ENCODE measurements around the gene FBXL14. TPM values are rescaled to one million over a fixed set of nuclear protein-coding genes. Genes with fewer than 3 reads are reported as not detected.

Gene FBXL14
- total RNA-seq, 6 donors from 2014 or later: 8.5 to 22.0 (median 14.4) TPM

GRCh38 chr12:1587927-1588574 is 6.3 kb downstream of the FBXL14 start:
- Histone ChIP-seq H3K36me3 (peaks cover 0 to 5% (median 0%) of the 10 kb centered on the region in 4 donors), H3K9me3 (no peaks in the 10 kb centered on the region), H3K4me1 (peaks cover 38 to 53% (median 48%) of the 10 kb centered on the region in 4 donors), H3K27ac (peak overlapping the region in 1 of 4 donors; percentile 12), H3K4me3 (no peak overlapping the region), H3K27me3 (no peaks in the 10 kb centered on the region)
- DNase-seq (no peak), ATAC-seq (ENCODE audit: low FRiP score in 2 of 2) (no peak)
- no peak for TF ChIP-seq POLR2A (IDR thresholded peaks at IDR 0.05)
- no peak for TF ChIP-seq POLR2AphosphoS5 (IDR thresholded peaks at IDR 0.05)
- TF ChIP-seq CTCF (IDR thresholded peaks at IDR 0.05): no peak
- no peak for TF ChIP-seq EP300 (IDR thresholded peaks at IDR 0.05)
- WGBS, 2 donors: 53 to 55% methylated on average over 5 of the region's 5 CpGs

GRCh38 chr12:1584326-1584725 is 10.1 kb downstream of the FBXL14 start:
- H3K27me3 ChIP-seq: no peaks in the 10 kb centered on the region
- DNase-seq (no peak), ATAC-seq (ENCODE audit: low FRiP score in 2 of 2) (no peak)
- peaks cover 0 to 5% (median 0%) of the 10 kb centered on the region in 4 donors for H3K36me3 ChIP-seq
- WGBS, 2 donors: 90 to 92% methylated on average over 3 to 4 of the region's 4 CpGs
- H3K9me3 ChIP-seq: no peaks in the 10 kb centered on the region
- no peak for TF ChIP-seq EP300 (IDR thresholded peaks at IDR 0.05)
- no peak for TF ChIP-seq POLR2AphosphoS5 (IDR thresholded peaks at IDR 0.05)
- no peak for TF ChIP-seq POLR2A (IDR thresholded peaks at IDR 0.05)
- no peak for TF ChIP-seq CTCF (IDR thresholded peaks at IDR 0.05)
- no peak overlapping the region for H3K4me3 ChIP-seq
- H3K27ac ChIP-seq: no peak overlapping the region
- peaks cover 14 to 26% (median 25%) of the 10 kb centered on the region in 4 donors for H3K4me1 ChIP-seq

- ATAC-seq (ENCODE audit: low FRiP score in 2 of 2): peak; percentile 82 to 90
- Histone ChIP-seq H3K4me1 (peaks cover 13 to 26% (median 22%) of the 10 kb centered on the region in 4 donors), H3K36me3 (peaks cover 0 to 5% (median 0%) of the 10 kb centered on the region in 4 donors), H3K27me3 (no peaks in the 10 kb centered on the region), H3K27ac (no peak overlapping the region), H3K4me3 (peak overlapping the region in 2 of 4 donors; percentile 15 to 32), H3K9me3 (no peaks in the 10 kb centered on the region)
- TF ChIP-seq CTCF (IDR thresholded peaks at IDR 0.05): peak; percentile 75 to 89 (median 84)
- TF ChIP-seq EP300 (IDR thresholded peaks at IDR 0.05): no peak
- no peak for TF ChIP-seq POLR2A (IDR thresholded peaks at IDR 0.05)
- peak in 1 of 2 donors; percentile 67 for DNase-seq
- 6% methylated on average over 6 of the region's 6 CpGs for WGBS, 2 donors
Measured at GRCh38 chr12:1583421-1584078, 10.8 kb downstream of the FBXL14 start.

GRCh38 chr12:1582709-1583050 is 11.7 kb downstream of the FBXL14 start:
- Histone ChIP-seq H3K36me3 (peaks cover 0 to 5% (median 0%) of the 10 kb centered on the region in 4 donors), H3K4me1 (peaks cover 13 to 22% (median 15%) of the 10 kb centered on the region in 4 donors), H3K27ac (peak overlapping the region in 1 of 4 donors; percentile 70), H3K9me3 (no peaks in the 10 kb centered on the region), H3K4me3 (no peak overlapping the region), H3K27me3 (no peaks in the 10 kb centered on the region)
- 91 to 95% methylated on average over 4 of the region's 4 CpGs for WGBS, 2 donors
- no peak for TF ChIP-seq POLR2AphosphoS5 (IDR thresholded peaks at IDR 0.05)
- ATAC-seq (ENCODE audit: low FRiP score in 2 of 2) (no peak), DNase-seq (no peak)

- Histone ChIP-seq H3K9me3 (no peaks in the 10 kb centered on the region), H3K27me3 (no peaks in the 10 kb centered on the region), H3K27ac (peak overlapping the region in 3 of 4 donors; percentile 44 to 70 (median 69)), H3K36me3 (peaks cover 0 to 5% (median 0%) of the 10 kb centered on the region in 4 donors), H3K4me3 (no peak overlapping the region), H3K4me1 (peaks cover 13 to 21% (median 15%) of the 10 kb centered on the region in 4 donors)
- DNase-seq: no peak
- no peak for ATAC-seq (ENCODE audit: low FRiP score in 2 of 2)
- TF ChIP-seq POLR2A (IDR thresholded peaks at IDR 0.05): no peak
- TF ChIP-seq CTCF (IDR thresholded peaks at IDR 0.05): no peak
- no peak for TF ChIP-seq POLR2AphosphoS5 (IDR thresholded peaks at IDR 0.05)
- TF ChIP-seq EP300 (IDR thresholded peaks at IDR 0.05): no peak
- WGBS, 2 donors: 83 to 85% methylated on average over 11 of the region's 11 CpGs
Measured at GRCh38 chr12:1581973-1582708, 12.2 kb downstream of the FBXL14 start.

Measured in upper lobe of left lung (tissue), 6 donors.